Rectal smooth muscle tissue (tissue), 1 donor: ENCODE measurements around the gene PCDHGA9.
A peak's percentile ranks its signal among the peaks of the same experiment; 100 is the strongest.
"Not testable (repeated sequence)": the region's sequence is repeated elsewhere in the genome, so short reads cannot be mapped to it uniquely, and the experiment has no call there.

Experiments
- H3K27ac ChIP-seq: one replicate; pipeline ENCODE4 v1.7.0; 2013; ENCODE audit warnings: low read depth, low read length, inconsistent platforms
- H3K27me3 ChIP-seq: one replicate; pipeline ENCODE4 v1.7.0; 2013; ENCODE audit warnings: low read length; ENCODE audit not compliant: control insufficient read depth, insufficient read depth
- H3K36me3 ChIP-seq: one replicate; pipeline ENCODE4 v1.7.0; 2013; ENCODE audit warnings: low read length; ENCODE audit not compliant: control insufficient read depth, insufficient read depth
- H3K4me1 ChIP-seq: one replicate; pipeline ENCODE4 v1.7.0; 2013; ENCODE audit warnings: low read length; ENCODE audit not compliant: control insufficient read depth, insufficient read depth
- H3K4me3 ChIP-seq: one replicate; pipeline ENCODE4 v1.7.0; 2013; ENCODE audit warnings: low read length
- H3K9ac ChIP-seq: one replicate; pipeline ENCODE4 v1.7.0; 2013; ENCODE audit warnings: low read length

PCDHGA9 gene

DNA sequence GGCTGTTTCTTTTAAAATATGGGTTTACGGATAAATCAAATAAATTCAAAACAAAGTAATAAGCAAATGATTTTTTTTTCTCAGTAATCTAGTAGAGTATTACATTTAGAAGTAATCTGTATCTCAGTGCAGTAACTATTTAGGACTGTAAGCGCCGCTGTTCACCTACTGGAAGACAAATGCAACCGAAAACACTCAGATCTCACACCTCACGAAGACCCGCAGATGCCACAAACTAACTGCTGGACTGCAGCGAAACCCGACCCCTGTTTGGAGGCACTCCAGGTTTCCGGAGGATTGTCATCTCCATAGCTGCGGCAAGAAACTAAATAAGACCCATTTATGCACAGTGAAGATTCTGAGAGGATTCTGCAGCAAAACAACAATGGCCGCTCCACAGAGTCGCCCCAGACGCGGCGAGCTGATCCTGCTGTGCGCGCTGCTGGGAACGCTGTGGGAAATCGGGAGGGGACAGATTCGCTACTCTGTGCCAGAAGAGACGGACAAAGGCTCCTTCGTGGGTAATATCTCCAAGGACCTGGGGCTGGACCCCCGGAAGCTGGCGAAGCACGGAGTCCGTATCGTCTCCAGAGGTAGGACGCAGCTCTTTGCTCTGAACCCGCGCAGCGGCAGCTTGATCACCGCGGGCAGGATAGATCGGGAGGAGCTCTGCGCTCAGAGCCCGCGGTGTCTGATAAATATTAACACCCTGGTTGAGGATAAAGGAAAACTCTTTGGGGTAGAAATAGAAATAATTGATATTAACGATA lies 10.0 kb upstream of the PCDHGA9 start, which contains the start of gene PCDHGA8:
Gene PCDHGA8 (plus strand): TSS at position 205 of the 770 bp plus-strand sequence. CDS start 181 bp downstream, at position 386.
- H3K36me3 ChIP-seq = no peaks in the 10 kb centered on the region
- H3K4me3 ChIP-seq = peak within 1 kb of the TSS; percentile 29
- H3K4me1 ChIP-seq = no peaks in the 10 kb centered on the region
- no peak within 1 kb of the TSS for H3K27ac ChIP-seq
- no peaks in the 10 kb centered on the region for H3K27me3 ChIP-seq
- no peak within 1 kb of the TSS for H3K9ac ChIP-seq

DNA sequence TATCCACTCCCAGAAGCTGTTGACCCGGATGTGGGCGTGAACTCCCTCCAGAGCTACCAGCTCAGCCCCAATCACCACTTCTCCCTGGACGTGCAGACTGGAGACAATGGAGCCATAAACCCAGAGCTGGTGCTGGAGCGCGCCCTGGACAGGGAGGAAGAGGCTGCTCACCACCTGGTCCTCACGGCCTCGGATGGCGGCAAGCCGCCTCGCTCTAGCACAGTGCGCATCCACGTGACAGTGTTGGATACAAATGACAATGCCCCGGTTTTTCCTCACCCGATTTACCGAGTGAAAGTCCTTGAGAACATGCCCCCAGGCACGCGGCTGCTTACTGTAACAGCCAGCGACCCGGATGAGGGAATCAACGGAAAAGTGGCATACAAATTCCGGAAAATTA lies 9.3 kb upstream of the PCDHGA9 start:
- no peak overlapping the region for H3K4me3 ChIP-seq
- H3K9ac ChIP-seq = no peak overlapping the region
- no peaks in the 10 kb centered on the region for H3K4me1 ChIP-seq
- H3K27me3 ChIP-seq = no peaks in the 10 kb centered on the region
- H3K36me3 ChIP-seq = no peaks in the 10 kb centered on the region
- H3K27ac ChIP-seq = no peak overlapping the region

DNA sequence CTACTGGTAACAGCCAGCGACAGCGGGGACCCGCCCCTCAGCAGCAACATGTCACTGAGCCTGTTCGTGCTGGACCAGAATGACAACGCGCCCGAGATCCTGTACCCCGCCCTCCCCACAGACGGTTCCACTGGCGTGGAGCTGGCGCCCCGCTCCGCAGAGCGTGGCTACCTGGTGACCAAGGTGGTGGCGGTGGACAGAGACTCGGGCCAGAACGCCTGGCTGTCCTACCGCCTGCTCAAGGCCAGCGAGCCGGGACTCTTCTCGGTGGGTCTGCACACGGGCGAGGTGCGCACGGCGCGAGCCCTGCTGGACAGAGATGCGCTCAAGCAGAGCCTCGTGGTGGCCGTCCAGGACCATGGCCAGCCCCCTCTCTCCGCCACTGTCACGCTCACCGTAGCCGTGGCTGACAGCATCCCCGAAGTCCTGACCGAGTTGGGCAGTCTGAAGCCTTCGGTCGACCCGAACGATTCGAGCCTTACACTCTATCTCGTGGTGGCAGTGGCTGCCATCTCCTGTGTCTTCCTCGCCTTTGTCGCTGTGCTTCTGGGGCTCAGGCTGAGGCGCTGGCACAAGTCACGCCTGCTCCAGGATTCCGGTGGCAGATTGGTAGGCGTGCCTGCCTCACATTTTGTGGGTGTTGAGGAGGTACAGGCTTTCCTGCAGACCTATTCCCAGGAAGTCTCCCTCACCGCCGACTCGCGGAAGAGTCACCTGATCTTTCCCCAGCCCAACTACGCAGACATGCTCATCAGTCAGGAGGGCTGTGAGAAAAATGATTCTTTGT lies 8.0 kb upstream of the PCDHGA9 start:
- H3K27ac ChIP-seq, H3K4me1 ChIP-seq, H3K4me3 ChIP-seq, H3K9ac ChIP-seq, H3K27me3 ChIP-seq, H3K36me3 ChIP-seq: not testable (repeated sequence)

DNA sequence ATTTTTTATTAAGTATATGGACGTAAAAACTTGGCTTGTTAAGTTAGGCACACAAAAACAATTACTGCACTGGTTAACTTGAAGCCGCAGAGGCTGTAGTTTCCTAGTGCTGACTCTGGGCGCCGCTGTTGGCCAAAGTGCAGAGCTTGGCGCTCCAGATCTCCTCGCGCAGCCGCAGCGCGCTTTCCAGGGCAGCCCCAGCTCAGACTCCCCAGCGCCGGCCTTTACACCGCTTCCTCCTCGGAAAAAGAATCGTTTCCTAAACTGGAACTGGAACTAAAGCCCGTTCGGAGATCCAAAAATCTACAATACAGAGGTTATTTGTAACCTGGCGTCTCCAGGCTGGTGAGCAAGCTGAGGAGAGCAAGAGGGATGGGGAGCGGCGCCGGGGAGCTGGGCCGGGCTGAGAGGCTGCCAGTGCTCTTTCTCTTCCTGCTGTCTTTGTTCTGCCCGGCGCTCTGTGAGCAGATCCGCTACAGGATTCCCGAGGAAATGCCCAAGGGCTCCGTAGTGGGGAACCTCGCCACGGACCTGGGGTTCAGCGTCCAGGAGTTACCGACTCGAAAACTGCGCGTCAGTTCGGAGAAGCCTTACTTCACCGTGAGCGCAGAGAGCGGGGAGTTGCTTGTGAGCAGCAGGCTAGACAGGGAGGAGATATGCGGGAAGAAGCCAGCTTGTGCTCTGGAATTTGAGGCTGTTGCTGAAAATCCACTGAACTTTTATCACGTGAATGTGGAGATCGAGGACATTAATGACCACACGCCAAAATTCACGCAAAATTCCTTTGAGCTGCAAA lies 4.6 kb upstream of the PCDHGA9 start, which contains the start of gene PCDHGB5:
Gene PCDHGB5 (plus strand): TSS at position 192 of the 796 bp plus-strand sequence. CDS start 181 bp downstream, at position 373.
- not testable (repeated sequence) for H3K36me3 ChIP-seq, H3K27ac ChIP-seq, H3K9ac ChIP-seq, H3K4me1 ChIP-seq, H3K27me3 ChIP-seq
- peak within 1 kb of the TSS; percentile 27 for H3K4me3 ChIP-seq

DNA sequence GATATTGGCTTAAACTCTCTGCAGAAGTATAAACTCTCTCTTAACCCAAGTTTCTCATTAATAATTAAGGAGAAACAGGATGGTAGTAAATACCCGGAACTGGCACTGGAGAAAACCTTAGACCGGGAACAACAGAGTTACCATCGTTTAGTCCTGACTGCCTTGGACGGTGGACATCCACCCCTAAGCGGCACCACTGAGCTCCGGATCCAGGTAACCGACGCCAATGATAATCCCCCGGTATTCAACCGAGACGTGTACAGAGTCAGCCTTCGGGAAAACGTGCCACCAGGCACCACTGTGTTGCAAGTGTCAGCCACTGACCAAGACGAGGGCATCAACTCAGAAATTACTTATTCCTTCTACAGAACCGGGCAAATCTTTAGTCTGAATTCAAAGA lies 4.0 kb upstream of the PCDHGA9 start:
- no peaks in the 10 kb centered on the region for H3K4me1 ChIP-seq
- no peak overlapping the region for H3K9ac ChIP-seq
- no peaks in the 10 kb centered on the region for H3K27me3 ChIP-seq
- no peak overlapping the region for H3K4me3 ChIP-seq
- no peaks in the 10 kb centered on the region for H3K36me3 ChIP-seq
- H3K27ac ChIP-seq = no peak overlapping the region

DNA sequence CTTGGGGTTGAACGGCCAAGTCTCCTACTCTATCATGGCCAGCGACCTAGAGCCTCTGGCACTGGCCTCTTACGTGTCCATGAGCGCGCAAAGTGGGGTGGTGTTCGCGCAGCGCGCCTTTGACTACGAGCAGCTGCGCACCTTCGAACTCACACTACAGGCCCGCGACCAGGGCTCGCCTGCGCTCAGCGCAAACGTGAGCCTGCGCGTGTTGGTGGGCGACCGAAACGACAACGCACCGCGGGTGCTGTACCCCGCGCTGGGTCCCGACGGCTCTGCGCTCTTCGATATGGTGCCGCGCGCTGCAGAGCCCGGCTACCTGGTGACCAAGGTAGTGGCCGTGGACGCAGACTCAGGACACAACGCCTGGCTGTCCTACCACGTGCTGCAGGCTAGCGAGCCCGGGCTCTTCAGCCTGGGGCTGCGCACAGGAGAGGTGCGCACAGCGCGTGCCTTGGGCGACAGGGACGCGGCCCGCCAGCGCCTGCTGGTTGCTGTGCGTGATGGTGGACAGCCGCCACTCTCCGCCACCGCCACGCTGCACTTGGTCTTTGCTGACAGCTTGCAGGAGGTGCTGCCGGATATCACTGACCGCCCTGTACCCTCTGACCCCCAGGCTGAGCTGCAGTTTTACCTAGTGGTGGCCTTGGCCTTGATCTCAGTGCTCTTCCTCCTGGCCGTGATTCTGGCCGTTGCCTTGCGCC lies 2.9 kb upstream of the PCDHGA9 start:
- H3K36me3 ChIP-seq = no peaks in the 10 kb centered on the region
- H3K27me3 ChIP-seq = no peaks in the 10 kb centered on the region
- peak overlapping the region; percentile 36 for H3K4me3 ChIP-seq

DNA sequence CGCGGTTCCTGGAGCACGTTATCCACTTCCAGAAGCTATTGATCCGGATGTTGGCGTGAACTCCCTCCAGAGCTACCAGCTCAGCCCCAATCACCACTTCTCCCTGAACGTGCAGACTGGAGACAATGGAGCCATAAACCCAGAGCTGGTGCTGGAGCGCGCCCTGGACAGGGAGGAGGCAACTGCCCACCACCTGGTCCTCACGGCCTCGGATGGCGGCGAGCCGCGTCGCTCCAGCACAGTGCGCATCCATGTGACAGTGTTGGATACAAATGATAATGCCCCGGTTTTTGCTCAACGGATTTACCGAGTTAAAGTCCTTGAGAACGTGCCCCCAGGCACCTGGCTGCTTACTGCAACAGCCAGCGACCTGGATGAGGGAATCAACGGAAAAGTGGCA lies 809 bp downstream of the PCDHGA9 start:
- H3K9ac ChIP-seq = no peak overlapping the region
- H3K36me3 ChIP-seq = no peaks in the 10 kb centered on the region
- no peak overlapping the region for H3K27ac ChIP-seq
- no peaks in the 10 kb centered on the region for H3K27me3 ChIP-seq
- H3K4me3 ChIP-seq = peak overlapping the region; percentile 40
- no peaks in the 10 kb centered on the region for H3K4me1 ChIP-seq

More for the DNA sequence above, 2.9 kb upstream of the PCDHGA9 start:
- Histone ChIP-seq H3K9ac (no peak overlapping the region), H3K4me1 (no peaks in the 10 kb centered on the region), H3K27ac (no peak overlapping the region)

DNA sequence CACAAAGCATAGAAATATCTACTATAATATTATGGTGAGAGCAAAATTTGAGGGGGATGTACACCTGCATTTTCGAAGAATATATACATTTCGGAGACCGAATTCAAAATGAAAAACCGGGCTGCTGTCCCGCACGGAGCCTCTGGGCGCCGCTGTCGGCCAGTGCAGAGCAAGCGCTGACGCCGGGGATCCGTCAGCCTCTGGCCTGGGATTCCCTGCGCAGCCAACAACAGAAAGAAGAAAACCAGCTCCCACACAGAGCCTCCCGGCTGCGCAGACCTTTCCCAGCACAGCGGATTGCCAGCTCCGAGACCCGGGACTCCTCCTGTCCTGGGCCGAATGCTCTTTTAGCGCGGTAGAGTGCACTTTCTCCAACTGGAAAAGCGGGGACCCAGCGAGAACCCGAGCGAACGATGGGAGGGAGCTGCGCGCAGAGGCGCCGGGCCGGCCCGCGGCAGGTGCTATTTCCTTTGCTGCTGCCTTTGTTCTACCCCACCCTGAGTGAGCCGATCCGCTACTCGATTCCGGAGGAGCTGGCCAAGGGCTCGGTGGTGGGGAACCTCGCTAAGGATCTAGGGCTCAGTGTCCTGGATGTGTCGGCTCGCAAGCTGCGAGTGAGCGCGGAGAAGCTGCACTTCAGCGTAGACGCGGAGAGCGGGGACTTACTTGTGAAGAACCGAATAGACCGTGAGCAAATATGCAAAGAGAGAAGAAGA lies 5.4 kb downstream of the PCDHGA9 start, which contains the start of gene PCDHGB6:
Gene PCDHGB6 (plus strand): TSS at position 232 of the 716 bp plus-strand sequence. CDS start 182 bp downstream, at position 414.
- not testable (repeated sequence) for H3K27ac ChIP-seq, H3K27me3 ChIP-seq, H3K4me1 ChIP-seq, H3K36me3 ChIP-seq, H3K9ac ChIP-seq
- peak within 1 kb of the TSS; percentile 45 for H3K4me3 ChIP-seq

DNA sequence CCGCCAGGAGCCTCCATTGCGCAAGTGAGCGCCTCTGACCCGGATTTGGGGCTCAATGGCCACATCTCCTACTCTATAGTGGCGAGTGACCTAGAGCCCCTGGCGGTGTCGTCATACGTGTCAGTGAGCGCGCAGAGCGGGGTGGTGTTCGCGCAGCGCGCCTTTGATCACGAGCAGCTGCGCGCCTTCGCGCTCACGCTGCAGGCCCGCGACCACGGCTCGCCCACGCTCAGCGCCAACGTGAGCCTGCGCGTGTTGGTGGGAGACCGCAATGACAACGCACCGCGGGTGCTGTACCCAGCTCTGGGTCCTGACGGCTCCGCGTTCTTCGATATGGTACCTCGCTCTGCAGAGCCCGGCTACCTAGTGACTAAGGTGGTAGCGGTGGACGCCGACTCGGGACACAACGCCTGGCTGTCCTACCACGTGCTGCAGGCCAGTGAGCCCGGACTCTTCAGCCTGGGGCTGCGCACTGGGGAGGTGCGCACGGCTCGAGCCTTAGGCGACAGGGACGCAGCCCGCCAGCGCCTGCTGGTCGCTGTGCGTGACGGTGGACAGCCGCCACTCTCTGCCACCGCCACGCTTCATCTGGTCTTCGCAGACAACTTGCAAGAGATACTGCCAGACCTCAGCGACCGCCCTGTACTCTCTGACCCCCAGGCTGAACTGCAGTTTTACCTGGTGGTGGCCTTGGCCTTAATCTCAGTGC lies 7.2 kb downstream of the PCDHGA9 start:
- Histone ChIP-seq H3K27ac (no peak overlapping the region), H3K4me1 (no peaks in the 10 kb centered on the region), H3K4me3 (peak overlapping the region; percentile 29), H3K36me3 (peaks cover 5% of the 10 kb centered on the region), H3K27me3 (peaks cover 5% of the 10 kb centered on the region), H3K9ac (no peak overlapping the region)

DNA sequence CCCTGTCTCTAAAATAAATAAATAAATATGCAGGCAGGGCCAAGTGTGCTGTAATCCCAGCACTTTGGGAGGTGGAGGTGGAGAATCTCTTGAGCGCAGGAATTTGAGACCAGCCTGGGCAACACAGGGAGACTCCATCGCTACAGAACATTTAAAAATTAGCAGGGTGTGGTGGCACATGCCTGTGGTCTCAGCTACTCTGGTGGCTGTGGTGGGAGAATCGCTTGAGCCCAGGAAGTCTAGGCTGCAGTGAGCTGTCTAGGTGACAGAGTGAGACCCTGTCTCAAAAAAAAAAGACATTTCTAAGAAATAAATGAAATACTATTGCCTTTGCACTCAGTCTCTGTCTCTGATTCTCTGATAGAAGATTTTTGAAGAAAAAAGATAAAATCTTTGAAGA lies 9.0 kb downstream of the PCDHGA9 start:
- no peaks in the 10 kb centered on the region for H3K4me1 ChIP-seq
- no peak overlapping the region for H3K4me3 ChIP-seq
- H3K36me3 ChIP-seq = peaks cover 5% of the 10 kb centered on the region
- peaks cover 5% of the 10 kb centered on the region for H3K27me3 ChIP-seq
- H3K27ac ChIP-seq = no peak overlapping the region
- H3K9ac ChIP-seq = no peak overlapping the region
